Measurements from ENCODE around the gene CNTN3.

GRCh38 chr3:74613521-74614106 is 845 bp downstream of the CNTN3 start:
- TF ChIP-seq, protein P1, sequence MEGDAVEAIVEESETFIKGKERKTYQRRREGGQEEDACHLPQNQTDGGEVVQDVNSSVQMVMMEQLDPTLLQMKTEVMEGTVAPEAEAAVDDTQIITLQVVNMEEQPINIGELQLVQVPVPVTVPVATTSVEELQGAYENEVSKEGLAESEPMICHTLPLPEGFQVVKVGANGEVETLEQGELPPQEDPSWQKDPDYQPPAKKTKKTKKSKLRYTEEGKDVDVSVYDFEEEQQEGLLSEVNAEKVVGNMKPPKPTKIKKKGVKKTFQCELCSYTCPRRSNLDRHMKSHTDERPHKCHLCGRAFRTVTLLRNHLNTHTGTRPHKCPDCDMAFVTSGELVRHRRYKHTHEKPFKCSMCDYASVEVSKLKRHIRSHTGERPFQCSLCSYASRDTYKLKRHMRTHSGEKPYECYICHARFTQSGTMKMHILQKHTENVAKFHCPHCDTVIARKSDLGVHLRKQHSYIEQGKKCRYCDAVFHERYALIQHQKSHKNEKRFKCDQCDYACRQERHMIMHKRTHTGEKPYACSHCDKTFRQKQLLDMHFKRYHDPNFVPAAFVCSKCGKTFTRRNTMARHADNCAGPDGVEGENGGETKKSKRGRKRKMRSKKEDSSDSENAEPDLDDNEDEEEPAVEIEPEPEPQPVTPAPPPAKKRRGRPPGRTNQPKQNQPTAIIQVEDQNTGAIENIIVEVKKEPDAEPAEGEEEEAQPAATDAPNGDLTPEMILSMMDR (IDR thresholded peaks at IDR 0.05; ENCODE audit: poor library complexity): no peak
- TF ChIP-seq EZH2 (IDR thresholded peaks at IDR 0.05; ENCODE audit: borderline replicate concordance): no peak
